Rectal smooth muscle tissue (tissue), 1 donor: ENCODE results near the gene SELENOO.
A peak's percentile ranks its signal among the peaks of the same experiment; 100 is the strongest.

ENCODE experiments used
- H3K27ac ChIP-seq: one replicate; pipeline ENCODE4 v1.7.0; 2013; ENCODE audit warnings: low read depth, low read length, inconsistent platforms
- H3K27me3 ChIP-seq: one replicate; pipeline ENCODE4 v1.7.0; 2013; ENCODE audit warnings: low read length; ENCODE audit not compliant: control insufficient read depth, insufficient read depth
- H3K36me3 ChIP-seq: one replicate; pipeline ENCODE4 v1.7.0; 2013; ENCODE audit warnings: low read length; ENCODE audit not compliant: control insufficient read depth, insufficient read depth
- H3K4me1 ChIP-seq: one replicate; pipeline ENCODE4 v1.7.0; 2013; ENCODE audit warnings: low read length; ENCODE audit not compliant: control insufficient read depth, insufficient read depth
- H3K4me3 ChIP-seq: one replicate; pipeline ENCODE4 v1.7.0; 2013; ENCODE audit warnings: low read length
- H3K9ac ChIP-seq: one replicate; pipeline ENCODE4 v1.7.0; 2013; ENCODE audit warnings: low read length

SELENOO gene

GRCh38 chr22:50257041-50257440 is 56.2 kb downstream of the SELENOO start:
- Histone ChIP-seq H3K27ac (no peak overlapping the region), H3K36me3 (no peaks in the 10 kb centered on the region), H3K27me3 (peaks cover 12% of the 10 kb centered on the region), H3K9ac (no peak overlapping the region), H3K4me3 (no peak overlapping the region), H3K4me1 (no peaks in the 10 kb centered on the region)

GRCh38 chr22:50257451-50258360 is 56.9 kb downstream of the SELENOO start:
- peaks cover 19% of the 10 kb centered on the region for H3K27me3 ChIP-seq
- no peak overlapping the region for H3K4me3 ChIP-seq
- H3K27ac ChIP-seq = no peak overlapping the region
- H3K9ac ChIP-seq = no peak overlapping the region
- no peaks in the 10 kb centered on the region for H3K4me1 ChIP-seq
- H3K36me3 ChIP-seq = no peaks in the 10 kb centered on the region

DNA sequence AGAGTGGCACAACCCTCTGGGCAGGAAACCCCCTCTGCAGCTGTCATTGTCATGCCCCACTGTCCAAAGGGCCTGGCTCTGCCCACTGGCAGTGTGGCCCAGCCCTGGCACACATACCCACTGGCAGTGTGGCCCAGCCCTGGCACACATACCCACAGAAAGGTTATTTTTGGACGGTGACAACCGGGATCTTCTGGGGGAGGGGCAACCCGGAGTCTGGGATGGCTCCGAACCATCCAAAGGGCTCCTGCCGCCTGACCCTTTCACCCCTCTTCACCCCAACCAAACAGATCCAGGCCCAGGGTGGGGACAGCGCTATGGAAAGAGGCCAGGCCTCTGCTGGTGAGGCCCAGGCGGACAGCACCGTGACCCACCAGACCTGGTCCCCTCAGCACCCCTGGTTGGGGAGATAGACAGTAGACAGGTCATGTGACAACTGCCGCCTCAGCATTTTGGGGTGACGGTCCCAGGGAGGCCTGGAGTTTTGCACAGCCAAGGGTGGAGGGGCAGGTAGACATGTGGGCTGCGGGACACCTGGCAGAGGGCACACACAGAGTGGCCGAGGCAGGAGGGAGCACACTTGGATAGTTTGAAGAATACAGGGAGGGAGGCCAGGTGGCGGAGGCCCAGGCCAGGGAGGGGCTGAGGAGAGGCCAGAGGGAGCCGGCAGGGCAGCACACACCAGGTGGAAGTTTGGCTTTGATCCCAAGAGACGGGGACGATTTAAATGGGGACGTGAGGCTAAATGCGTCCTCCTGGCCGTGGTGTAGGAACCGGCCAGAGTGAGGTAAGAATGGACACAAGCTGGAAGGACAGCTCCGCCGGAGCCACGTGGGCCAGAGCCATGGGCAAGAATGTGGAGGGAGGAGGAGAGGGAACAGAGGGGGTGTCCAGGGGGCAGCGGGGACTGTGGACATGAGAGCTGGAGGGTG is 57.8 kb downstream of the SELENOO start:
- Histone ChIP-seq H3K27ac (no peak overlapping the region), H3K36me3 (no peaks in the 10 kb centered on the region), H3K9ac (no peak overlapping the region), H3K4me3 (no peak overlapping the region), H3K4me1 (no peaks in the 10 kb centered on the region), H3K27me3 (peaks cover 27% of the 10 kb centered on the region)

DNA sequence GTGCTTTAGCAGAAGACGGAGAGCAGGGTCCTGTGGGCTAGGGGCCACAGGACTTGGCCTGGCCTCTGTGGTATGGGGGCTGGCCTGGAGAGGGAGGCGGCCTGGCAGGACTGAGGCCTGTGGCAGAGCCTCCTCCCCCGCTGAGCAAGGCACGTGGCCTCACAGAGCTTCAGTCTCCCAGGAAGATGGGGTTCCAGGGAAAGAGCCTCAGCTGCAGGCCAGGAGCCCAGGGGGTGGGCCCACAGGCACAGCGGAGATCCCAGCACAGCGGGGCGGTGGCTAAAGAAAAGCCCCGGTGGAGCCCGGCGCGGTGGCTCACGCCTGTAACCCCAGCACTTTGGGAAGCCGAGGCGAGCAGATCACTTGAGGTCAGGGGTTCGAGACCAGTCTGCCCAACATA is 58.5 kb downstream of the SELENOO start:
- Histone ChIP-seq H3K4me1 (no peaks in the 10 kb centered on the region), H3K4me3 (no peak overlapping the region), H3K9ac (no peak overlapping the region), H3K27ac (no peak overlapping the region), H3K36me3 (no peaks in the 10 kb centered on the region), H3K27me3 (peaks cover 27% of the 10 kb centered on the region)

GRCh38 chr22:50260434-50260800 is 59.6 kb downstream of the SELENOO start:
- Histone ChIP-seq H3K27me3 (peaks cover 31% of the 10 kb centered on the region), H3K27ac (no peak overlapping the region), H3K4me3 (peak overlapping the region; percentile 32), H3K36me3 (no peaks in the 10 kb centered on the region), H3K4me1 (no peaks in the 10 kb centered on the region), H3K9ac (no peak overlapping the region)

GRCh38 chr22:50260801-50261614 is 60.2 kb downstream of the SELENOO start:
- Histone ChIP-seq H3K27ac (no peak overlapping the region), H3K4me1 (no peaks in the 10 kb centered on the region), H3K27me3 (peaks cover 31% of the 10 kb centered on the region), H3K36me3 (no peaks in the 10 kb centered on the region), H3K9ac (no peak overlapping the region), H3K4me3 (peak overlapping the region; percentile 32)

DNA sequence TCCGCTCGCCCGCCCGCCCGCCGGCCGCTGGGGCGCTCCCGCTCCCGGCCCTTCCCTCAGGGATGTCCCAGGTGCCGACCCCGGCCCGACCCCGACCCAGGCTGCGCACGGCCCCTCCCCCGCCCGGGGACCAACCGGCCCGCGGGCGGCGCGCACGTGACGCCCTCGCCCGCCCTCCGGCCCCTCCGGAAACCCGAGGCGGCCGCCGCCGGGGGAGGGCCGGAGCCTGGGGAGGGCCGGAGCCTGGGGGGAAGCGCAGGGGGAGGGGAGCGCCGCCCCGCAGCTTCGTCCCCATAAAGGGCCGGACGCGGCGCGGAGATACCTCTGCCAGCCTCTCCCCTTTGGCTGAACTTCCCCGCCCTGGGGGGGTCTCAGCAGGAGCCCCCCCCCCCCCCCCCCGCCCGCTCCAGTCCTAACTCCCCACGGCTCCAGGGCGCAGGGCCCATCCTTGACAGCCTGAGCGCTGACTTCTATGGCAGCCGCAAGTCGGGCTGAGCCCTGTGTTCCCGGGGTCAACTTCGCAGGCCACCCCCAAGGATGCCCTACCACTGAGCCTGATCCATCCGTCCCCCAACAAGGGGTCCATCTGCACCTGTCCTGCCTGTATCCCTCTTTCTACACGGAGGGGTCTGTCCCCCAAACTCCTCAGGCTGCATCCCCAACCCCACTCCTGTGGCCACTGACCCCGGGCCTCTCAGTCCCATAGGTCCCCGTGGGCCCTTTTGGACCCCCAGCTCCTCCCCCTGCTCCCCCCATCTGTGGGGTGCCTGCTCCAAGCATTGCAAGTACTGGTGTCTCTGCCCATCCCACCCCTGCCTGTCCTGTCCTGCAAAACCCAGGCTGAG is 61.0 kb downstream of the SELENOO start, which contains the start of gene MAPK12:
Gene MAPK12, minus strand, starts transcription at position 69 of the 845 bp plus-strand sequence. CDS start 174 bp downstream, outside the sequence.
- no peak within 1 kb of the TSS for H3K9ac ChIP-seq
- H3K27me3 ChIP-seq = peaks cover 29% of the 10 kb centered on the region
- peaks cover under 1% of the 10 kb centered on the region for H3K4me1 ChIP-seq
- no peaks in the 10 kb centered on the region for H3K36me3 ChIP-seq
- H3K27ac ChIP-seq = no peak within 1 kb of the TSS
- H3K4me3 ChIP-seq = peak within 1 kb of the TSS; percentile 32

- Histone ChIP-seq H3K27ac (no peak overlapping the region), H3K4me1 (peaks cover 2% of the 10 kb centered on the region), H3K27me3 (peaks cover 29% of the 10 kb centered on the region), H3K4me3 (no peak overlapping the region), H3K9ac (no peak overlapping the region), H3K36me3 (no peaks in the 10 kb centered on the region)
Measured at GRCh38 chr22:50262460-50262911, 61.7 kb downstream of the SELENOO start.

DNA sequence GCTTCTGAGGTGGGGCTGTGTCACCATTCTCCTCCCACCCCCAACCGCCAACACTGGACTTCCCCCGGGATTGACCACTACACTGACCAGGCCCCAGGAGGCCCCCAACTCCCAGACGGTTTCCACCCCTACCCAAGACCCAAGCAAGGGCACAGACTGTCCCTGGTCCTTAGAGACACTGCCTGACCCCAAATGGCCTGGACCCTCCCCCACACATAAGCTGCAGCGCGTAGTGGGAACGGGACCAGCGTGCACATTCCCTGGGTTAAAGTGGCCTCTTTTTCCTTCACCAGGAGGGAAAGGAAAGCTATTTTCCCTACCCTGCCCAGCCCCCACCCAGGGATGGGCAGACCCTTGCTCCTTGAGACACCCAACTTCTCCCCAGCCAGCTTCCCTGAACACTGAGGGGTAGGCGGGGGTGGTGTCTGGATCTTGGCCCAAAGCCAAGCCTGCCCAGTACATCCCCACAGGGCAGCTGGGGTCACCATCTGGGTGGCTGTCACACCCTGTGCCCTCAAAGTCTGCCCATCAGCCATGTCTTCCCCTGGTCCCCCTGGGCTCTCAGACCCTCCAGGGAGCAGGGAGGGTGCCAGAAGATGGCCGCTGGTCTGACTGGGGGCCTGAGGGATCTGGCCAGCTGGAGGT is 62.3 kb downstream of the SELENOO start:
- Histone ChIP-seq H3K36me3 (no peaks in the 10 kb centered on the region), H3K4me1 (peaks cover 2% of the 10 kb centered on the region), H3K27me3 (peaks cover 29% of the 10 kb centered on the region), H3K9ac (no peak overlapping the region), H3K27ac (no peak overlapping the region), H3K4me3 (no peak overlapping the region)

DNA sequence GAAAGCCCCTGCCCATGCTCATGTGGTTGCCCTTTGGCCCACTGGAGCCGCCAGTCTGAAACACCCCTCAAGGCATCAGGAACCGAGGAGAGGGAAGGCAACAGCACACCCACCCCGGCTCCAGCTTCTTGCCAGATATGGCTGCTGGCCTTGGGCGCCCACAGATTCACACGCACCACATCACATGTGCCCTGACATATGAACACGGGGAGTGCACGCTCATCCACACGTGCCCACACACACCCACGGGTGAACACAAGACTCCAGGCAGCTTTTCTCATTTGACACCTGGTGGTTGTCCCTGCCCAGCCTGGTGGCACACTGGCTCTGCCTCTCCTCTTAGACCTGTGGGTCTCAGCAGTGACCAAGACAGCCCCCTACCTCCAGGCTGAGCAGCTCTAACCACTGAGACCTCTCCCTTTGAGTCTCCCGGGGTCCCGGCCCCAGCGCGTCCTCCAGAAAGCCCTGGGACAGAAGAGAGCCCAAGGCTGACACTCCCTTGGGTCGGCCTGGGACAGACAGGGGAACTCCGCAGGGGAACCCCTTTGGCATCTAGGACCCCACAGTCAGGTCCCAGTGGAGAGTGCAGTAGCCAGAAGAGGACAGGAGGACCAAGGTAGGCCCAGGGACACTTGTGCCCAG is 63.4 kb downstream of the SELENOO start:
- Histone ChIP-seq H3K4me3 (no peak overlapping the region), H3K4me1 (peaks cover 2% of the 10 kb centered on the region), H3K27ac (no peak overlapping the region), H3K27me3 (peaks cover 29% of the 10 kb centered on the region), H3K9ac (no peak overlapping the region), H3K36me3 (no peaks in the 10 kb centered on the region)
